Nephron progenitor cell (in vitro differentiated cells): ENCODE results near the gene DBNDD2.

Experiments
- DNase-seq: peaks from one replicate; pipeline ENCODE4 v3.0.0; 2021
- H3K27ac Mint-ChIP-seq: 2 replicates; pipeline ENCODE4 v1.8.0; 2021; ENCODE audit warnings: mild to moderate bottlenecking, moderate library complexity, mixed read lengths
- H3K27me3 Mint-ChIP-seq: 2 replicates; pipeline ENCODE4 v1.8.0; 2021; ENCODE audit warnings: mild to moderate bottlenecking, low read depth, mixed read lengths; ENCODE audit not compliant: poor library complexity
- H3K36me3 Mint-ChIP-seq: 2 replicates; pipeline ENCODE4 v1.8.0; 2021; ENCODE audit warnings: low read depth, mixed read lengths
- H3K4me1 Mint-ChIP-seq: 2 replicates; pipeline ENCODE4 v1.8.0; 2021; ENCODE audit warnings: mixed read lengths
- H3K4me3 Mint-ChIP-seq: 2 replicates; pipeline ENCODE4 v1.8.0; 2021; ENCODE audit warnings: mild to moderate bottlenecking, moderate library complexity, mixed read lengths
- H3K9me3 Mint-ChIP-seq: 2 replicates; pipeline ENCODE4 v1.8.0; 2021; ENCODE audit warnings: mild to moderate bottlenecking, moderate library complexity, mixed read lengths
- TF ChIP-seq, protein P1 (sequence below): fragments of 200-600 bp; sonication (generic); IDR thresholded peaks from 2 replicates; pipeline ENCODE4 v1.5.0; 2021; ENCODE audit warnings: antibody characterized with exemption

Gene DBNDD2

GRCh38 chr20:45407067-45407745 is 883 bp upstream of the DBNDD2 start:
- Mint-ChIP-seq H3K9me3 (peaks cover 14% of the 10 kb centered on the region), H3K27me3 (peaks cover 60% of the 10 kb centered on the region), H3K36me3 (peaks cover 22% of the 10 kb centered on the region), H3K4me3 (peak overlapping the region; percentile 81), H3K4me1 (peaks cover 42% of the 10 kb centered on the region), H3K27ac (no peak overlapping the region)
- DNase-seq = peak; percentile 48
- TF ChIP-seq, protein P1, sequence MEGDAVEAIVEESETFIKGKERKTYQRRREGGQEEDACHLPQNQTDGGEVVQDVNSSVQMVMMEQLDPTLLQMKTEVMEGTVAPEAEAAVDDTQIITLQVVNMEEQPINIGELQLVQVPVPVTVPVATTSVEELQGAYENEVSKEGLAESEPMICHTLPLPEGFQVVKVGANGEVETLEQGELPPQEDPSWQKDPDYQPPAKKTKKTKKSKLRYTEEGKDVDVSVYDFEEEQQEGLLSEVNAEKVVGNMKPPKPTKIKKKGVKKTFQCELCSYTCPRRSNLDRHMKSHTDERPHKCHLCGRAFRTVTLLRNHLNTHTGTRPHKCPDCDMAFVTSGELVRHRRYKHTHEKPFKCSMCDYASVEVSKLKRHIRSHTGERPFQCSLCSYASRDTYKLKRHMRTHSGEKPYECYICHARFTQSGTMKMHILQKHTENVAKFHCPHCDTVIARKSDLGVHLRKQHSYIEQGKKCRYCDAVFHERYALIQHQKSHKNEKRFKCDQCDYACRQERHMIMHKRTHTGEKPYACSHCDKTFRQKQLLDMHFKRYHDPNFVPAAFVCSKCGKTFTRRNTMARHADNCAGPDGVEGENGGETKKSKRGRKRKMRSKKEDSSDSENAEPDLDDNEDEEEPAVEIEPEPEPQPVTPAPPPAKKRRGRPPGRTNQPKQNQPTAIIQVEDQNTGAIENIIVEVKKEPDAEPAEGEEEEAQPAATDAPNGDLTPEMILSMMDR = no peak

GRCh38 chr20:45408646-45409213 is 641 bp downstream of the DBNDD2 start:
- Mint-ChIP-seq H3K4me3 (no peak overlapping the region), H3K4me1 (peaks cover 52% of the 10 kb centered on the region), H3K27me3 (peaks cover 50% of the 10 kb centered on the region), H3K27ac (no peak overlapping the region), H3K9me3 (peaks cover 4% of the 10 kb centered on the region), H3K36me3 (peaks cover 13% of the 10 kb centered on the region)
- TF ChIP-seq, protein P1 = no peak
- no peak for DNase-seq

DNA sequence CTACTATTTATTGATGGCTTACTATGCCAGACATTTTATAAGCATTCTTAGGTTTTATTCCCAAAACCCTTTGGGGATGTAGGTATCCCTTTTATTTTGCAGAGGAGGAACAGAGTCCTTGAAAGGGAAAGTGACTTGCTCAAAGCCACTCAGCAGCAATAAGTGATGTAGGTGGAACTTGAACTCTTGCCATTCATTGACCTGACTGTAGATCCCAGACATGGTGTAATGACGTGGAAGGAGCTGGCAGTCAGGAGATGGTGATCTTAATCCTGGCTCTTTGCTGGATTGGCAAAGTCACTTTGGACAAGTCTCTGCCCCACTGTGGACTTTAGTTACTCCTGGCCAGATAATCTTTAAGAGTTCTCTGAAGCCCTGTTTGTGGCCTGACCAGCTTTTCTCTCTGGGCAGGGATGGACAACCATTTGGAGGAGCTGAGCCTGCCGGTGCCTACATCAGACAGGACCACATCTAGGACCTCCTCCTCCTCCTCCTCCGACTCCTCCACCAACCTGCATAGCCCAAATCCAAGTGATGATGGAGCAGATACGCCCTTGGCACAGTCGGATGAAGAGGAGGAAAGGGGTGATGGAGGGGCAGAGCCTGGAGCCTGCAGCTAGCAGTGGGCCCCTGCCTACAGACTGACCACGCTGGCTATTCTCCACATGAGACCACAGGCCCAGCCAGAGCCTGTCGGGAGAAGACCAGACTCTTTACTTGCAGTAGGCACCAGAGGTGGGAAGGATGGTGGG is 1.6 kb downstream of the DBNDD2 start:
- peaks cover 2% of the 10 kb centered on the region for H3K9me3 Mint-ChIP-seq
- H3K4me1 Mint-ChIP-seq = peaks cover 50% of the 10 kb centered on the region
- H3K27me3 Mint-ChIP-seq = peaks cover 48% of the 10 kb centered on the region
- peaks cover 13% of the 10 kb centered on the region for H3K36me3 Mint-ChIP-seq
- TF ChIP-seq, protein P1 = no peak
- no peak overlapping the region for H3K4me3 Mint-ChIP-seq
- no peak overlapping the region for H3K27ac Mint-ChIP-seq
- DNase-seq = no peak

DNA sequence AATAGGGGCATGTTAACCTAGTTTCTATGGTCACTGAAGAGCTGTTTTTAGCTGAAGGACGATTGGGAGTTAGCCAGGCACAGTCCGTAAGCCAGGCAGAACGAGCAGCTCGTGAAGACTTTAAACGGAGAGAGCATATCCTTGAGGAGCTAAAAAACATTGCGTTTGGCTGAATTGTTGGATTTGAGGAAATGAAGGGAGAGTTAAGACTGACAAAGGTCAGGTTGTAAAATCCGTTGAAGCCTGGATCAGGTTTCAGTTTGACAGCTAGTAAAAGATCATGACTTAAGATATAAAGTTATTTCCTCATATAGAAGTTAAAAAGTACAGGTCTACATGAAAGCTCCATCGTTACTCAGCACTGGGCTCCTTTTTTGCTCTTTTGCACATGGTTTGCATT is 2.8 kb downstream of the DBNDD2 start:
- peaks cover 13% of the 10 kb centered on the region for H3K36me3 Mint-ChIP-seq

DNA sequence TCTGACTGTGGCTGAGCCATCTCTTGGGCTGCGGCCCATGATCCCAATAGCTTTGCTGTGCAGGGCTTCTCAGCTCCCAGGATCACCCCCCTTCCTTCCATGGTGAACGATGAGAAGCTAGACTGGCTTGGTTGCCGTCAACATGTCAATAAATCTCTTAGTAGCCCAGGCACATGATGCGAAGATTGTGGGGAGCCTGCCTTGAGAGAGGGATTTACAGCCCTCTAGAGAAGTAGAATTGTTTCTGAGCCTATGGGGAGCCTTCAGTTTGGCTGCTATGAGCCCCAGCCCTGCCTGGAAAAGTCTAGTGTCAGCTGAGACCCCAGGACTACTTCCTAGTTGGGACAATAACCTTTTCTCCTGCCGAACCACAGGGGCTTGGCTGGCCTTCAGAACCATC is 4.6 kb downstream of the DBNDD2 start:
- H3K4me3 Mint-ChIP-seq = no peak overlapping the region
- peaks cover 26% of the 10 kb centered on the region for H3K27me3 Mint-ChIP-seq
- no peaks in the 10 kb centered on the region for H3K9me3 Mint-ChIP-seq
- no peak overlapping the region for H3K27ac Mint-ChIP-seq
- TF ChIP-seq, protein P1 = no peak
- peaks cover 59% of the 10 kb centered on the region for H3K4me1 Mint-ChIP-seq
- DNase-seq = no peak
- peaks cover 13% of the 10 kb centered on the region for H3K36me3 Mint-ChIP-seq

More for the DNA sequence above, 2.8 kb downstream of the DBNDD2 start:
- Mint-ChIP-seq H3K9me3 (no peaks in the 10 kb centered on the region), H3K4me3 (no peak overlapping the region), H3K27ac (peak overlapping the region; percentile 67), H3K4me1 (peaks cover 51% of the 10 kb centered on the region), H3K27me3 (peaks cover 37% of the 10 kb centered on the region)
- TF ChIP-seq, protein P1 = no peak
- DNase-seq = no peak
